Activated CD4-positive, alpha-beta T cell treated with anti-CD3 and anti-CD28 coated beads, Interleukin-2, amount 10 ng/mL, durations not matched to agents 7 days and 5 days (primary cell): ENCODE data around the gene CACNB4. TPM values are rescaled to one million over a fixed set of nuclear protein-coding genes. Genes with fewer than 3 reads are reported as not detected.
"Not testable (repeated sequence)": the region's sequence is repeated elsewhere in the genome, so short reads cannot be mapped to it uniquely, and the experiment has no call there.

Experiments used
- CTCF ChIA-PET: fragments of 350-600 bp; sonication (Branson Sonifier 250); formaldehyde crosslinking; loops from one replicate; lab custom pipeline; 2021; ENCODE audit warnings: antibody characterized with exemption; lab: Charles Lee
- POLR2A ChIA-PET: fragments of 350-600 bp; sonication (Branson Sonifier 250); formaldehyde crosslinking; loops from one replicate; lab custom pipeline; 2021; ENCODE audit warnings: antibody characterized with exemption; lab: Charles Lee
- DNase-seq: peaks from one replicate; pipeline ENCODE4 v3.0.0-alpha.2; 2020
- H3K27ac Mint-ChIP-seq: one replicate; pipeline ENCODE4 v1.8.0; 2021; ENCODE audit warnings: mild to moderate bottlenecking, moderate library complexity, mixed read lengths
- H3K27me3 Mint-ChIP-seq: one replicate; pipeline ENCODE4 v1.8.0; 2021; ENCODE audit warnings: mixed read lengths
- H3K36me3 Mint-ChIP-seq: one replicate; pipeline ENCODE4 v1.8.0; 2021; ENCODE audit warnings: low read depth, mixed read lengths
- H3K4me1 Mint-ChIP-seq: one replicate; pipeline ENCODE4 v1.8.0; 2021; ENCODE audit warnings: mixed read lengths
- H3K4me3 Mint-ChIP-seq: one replicate; pipeline ENCODE4 v1.8.0; 2021; ENCODE audit warnings: mild to moderate bottlenecking, moderate library complexity, mixed read lengths
- H3K9me3 Mint-ChIP-seq: one replicate; pipeline ENCODE4 v1.8.0; 2021; ENCODE audit warnings: mixed read lengths
- total RNA-seq, 2 experiments: library from RNA; stranded (reverse); gene quantifications; one replicate each; pipeline ENCODE4 v1.2.3, GENCODE V29; 2021

Gene CACNB4
- total RNA-seq, 2 experiments from 2014 or later, result 0.12 to 0.21 TPM

DNA sequence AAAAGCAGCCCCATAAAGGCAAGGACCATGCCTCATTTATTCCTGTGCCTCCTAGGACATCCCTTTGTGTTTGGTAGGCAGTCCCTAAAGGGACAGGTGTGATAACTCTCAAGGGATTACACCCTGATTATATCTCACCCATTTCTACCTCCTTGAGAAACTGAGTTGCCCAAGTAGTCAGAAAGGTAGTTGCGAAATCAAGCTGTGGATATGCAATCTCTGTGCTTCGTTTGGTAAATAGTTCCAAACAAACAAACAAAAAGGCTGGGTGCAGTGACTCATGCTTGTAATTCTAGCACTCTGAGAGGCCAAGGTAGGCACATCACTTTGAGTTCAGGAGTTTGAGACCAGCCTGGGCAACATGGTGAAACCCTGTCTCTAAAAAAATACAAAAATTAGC, 170.5 kb downstream of the CACNB4 start:
- CTCF ChIA-PET, result no interaction called here
- DNase-seq, result no peak
- POLR2A ChIA-PET, result no interaction called here
- Mint-ChIP-seq H3K4me1 (no peaks in the 10 kb centered on the region), H3K27ac (no peak overlapping the region), H3K27me3 (peaks cover 31% of the 10 kb centered on the region), H3K9me3 (no peaks in the 10 kb centered on the region), H3K4me3 (no peak overlapping the region), H3K36me3 (no peaks in the 10 kb centered on the region)

DNA sequence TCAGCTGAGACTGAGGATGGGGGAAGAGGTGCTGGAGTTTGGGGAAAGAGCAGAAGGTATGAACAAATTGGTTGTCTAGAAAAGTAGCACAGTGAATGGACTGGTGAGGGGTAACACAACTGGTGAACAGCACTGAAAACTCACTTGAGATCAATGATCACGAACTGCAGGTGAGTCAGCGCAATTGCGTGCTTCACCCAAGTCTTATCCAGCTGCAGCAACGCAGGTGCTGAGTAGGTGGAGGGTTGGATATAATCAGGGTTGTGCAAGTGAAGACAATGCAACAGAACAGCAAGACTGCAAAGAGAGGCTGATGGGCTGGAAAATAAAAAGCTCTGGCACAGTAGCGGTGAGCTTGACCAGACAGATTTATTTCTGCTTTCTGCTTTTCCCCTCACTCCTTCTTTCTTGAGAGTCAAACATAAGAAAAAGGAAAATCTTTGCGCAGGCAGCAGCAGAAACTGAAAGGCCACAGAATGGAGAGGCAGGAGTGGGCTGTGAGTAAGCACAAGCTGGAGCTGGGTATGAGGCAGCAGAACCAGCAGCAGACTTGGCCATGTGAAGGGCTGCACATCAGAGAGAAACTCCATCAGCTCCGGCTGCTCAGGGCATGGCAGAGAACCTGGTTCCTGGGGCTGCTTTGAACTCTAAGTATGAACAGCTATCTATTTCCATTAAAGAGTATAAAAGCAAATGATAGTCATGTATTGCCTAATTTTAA, 171.2 kb downstream of the CACNB4 start:
- no peak for DNase-seq
- POLR2A ChIA-PET, result no interaction called here
- Mint-ChIP-seq H3K27ac (no peak overlapping the region), H3K36me3 (no peaks in the 10 kb centered on the region), H3K4me3 (no peak overlapping the region), H3K9me3 (no peaks in the 10 kb centered on the region), H3K4me1 (no peaks in the 10 kb centered on the region), H3K27me3 (peaks cover 31% of the 10 kb centered on the region)
- CTCF ChIA-PET, result no interaction called here

DNA sequence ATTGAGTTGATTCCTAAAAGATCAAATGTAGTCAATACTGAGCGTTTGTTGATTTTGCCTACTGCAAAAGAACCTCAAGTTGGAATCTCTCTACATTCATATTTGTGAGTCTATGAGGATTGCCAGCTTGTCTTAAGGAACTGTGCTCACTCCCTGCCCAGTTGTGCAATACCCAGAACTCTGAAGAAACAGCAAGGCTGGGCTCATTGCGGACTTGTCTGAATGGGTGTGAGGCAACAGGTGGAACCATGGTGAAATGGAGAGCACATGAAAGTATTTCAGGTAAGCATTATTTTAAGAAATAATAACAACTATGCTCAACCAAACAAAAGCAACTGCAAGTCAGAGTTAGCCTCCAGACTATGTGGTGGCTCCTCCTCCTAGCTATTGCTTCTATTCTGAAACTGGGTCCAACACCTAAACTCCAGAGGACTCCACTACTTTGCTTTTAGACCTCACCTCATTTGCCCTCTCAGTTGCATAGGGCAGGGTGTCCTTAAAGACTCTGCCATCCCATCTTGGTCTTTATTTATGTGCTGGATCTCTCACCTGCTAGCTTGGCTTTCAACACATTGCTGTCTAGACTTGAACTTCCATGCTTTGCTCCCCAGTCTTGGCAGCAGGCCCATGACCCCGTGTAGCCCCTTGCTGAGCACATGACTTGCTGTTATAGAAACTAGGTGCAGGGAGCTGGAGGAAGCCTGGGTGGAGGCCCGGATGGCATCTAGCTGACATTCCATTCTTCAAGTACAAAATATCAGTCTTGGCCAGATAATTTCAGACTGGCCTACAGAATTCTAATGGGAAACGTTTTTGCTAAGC, 175.8 kb downstream of the CACNB4 start:
- H3K27ac Mint-ChIP-seq, result no peak overlapping the region
- POLR2A ChIA-PET, result no interaction called here
- DNase-seq, result no peak
- H3K4me3 Mint-ChIP-seq, result no peak overlapping the region
- H3K36me3 Mint-ChIP-seq, result no peaks in the 10 kb centered on the region
- no peaks in the 10 kb centered on the region for H3K4me1 Mint-ChIP-seq
- CTCF ChIA-PET, result no interaction called here
- H3K27me3 Mint-ChIP-seq, result peaks cover 14% of the 10 kb centered on the region
- peaks cover 2% of the 10 kb centered on the region for H3K9me3 Mint-ChIP-seq

DNA sequence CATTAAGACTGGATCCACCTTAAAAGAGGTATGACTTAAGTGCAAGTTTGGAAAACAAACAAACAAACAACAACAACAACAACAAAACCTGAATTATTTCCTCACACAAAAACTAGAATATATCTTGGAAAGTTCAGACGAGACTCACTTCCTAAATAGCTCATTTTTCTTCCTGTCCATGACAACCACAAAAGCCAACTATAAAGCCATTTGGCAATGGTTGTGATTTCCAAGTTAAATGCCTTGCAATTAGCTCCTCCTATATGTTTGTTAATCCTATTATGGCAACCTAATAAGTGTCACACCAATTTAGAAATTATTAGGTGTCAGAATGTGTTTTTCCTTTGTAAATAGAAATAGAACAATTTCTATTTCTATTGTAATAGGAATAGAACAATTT, 179.1 kb downstream of the CACNB4 start:
- Mint-ChIP-seq H3K9me3 (peaks cover 2% of the 10 kb centered on the region), H3K27me3 (no peaks in the 10 kb centered on the region), H3K4me1 (no peaks in the 10 kb centered on the region), H3K4me3 (no peak overlapping the region), H3K36me3 (no peaks in the 10 kb centered on the region), H3K27ac (no peak overlapping the region)
- ChIA-PET POLR2A (no interaction called here), CTCF (no interaction called here)
- DNase-seq, result no peak

DNA sequence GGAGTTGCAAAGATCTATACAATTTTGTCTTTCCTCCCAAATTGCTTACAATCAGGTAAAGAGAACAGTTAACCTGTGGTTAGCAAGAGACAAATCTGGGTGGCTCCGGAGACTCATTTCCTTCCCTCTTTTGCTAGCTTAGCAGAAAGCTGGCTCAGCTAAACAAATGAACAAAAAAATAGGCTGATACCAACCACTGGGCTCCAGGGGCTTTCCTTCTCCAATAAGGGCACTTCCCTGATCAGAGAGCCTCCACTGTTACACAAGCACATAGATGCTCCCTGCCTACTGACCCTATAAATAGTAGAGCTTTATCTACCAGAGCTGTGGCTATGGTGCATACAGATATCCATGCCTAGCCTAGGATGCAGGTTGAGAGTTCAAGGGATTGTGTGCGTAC, 180.5 kb downstream of the CACNB4 start:
- DNase-seq, result no peak
- Mint-ChIP-seq H3K36me3 (no peaks in the 10 kb centered on the region), H3K27ac (no peak overlapping the region), H3K4me1 (no peaks in the 10 kb centered on the region), H3K4me3 (no peak overlapping the region), H3K9me3 (peaks cover 2% of the 10 kb centered on the region), H3K27me3 (peaks cover 3% of the 10 kb centered on the region)
- POLR2A ChIA-PET, result no interaction called here
- CTCF ChIA-PET, result no interaction called here

DNA sequence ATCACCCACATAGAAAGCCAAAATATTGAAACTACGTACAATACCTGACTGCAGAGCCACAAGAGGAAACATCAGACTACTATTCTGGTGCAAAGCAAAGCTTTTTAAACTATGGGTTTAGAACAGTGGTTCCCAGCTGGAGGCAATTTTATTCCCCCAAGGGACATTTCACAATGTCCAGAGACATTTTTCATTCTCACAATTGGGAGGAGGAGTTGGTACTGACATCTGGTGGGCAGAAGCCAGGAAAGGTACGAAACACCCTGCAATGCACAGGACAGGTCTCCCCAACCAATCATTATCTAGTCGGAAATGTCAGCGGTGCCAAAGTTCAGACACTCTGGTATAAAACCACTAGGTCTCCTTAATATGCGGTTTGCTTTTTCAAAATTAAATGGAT, 182.2 kb downstream of the CACNB4 start:
- no peak overlapping the region for H3K4me3 Mint-ChIP-seq
- no peaks in the 10 kb centered on the region for H3K4me1 Mint-ChIP-seq
- peaks cover 10% of the 10 kb centered on the region for H3K27me3 Mint-ChIP-seq
- POLR2A ChIA-PET, result no interaction called here
- CTCF ChIA-PET, result interaction anchor here (1.3 kb wide), 1 partner anchor 9 kb away, joined by 3 read pairs; no protein-coding TSS in a partner anchor
- no peak overlapping the region for H3K27ac Mint-ChIP-seq
- no peak for DNase-seq
- no peaks in the 10 kb centered on the region for H3K9me3 Mint-ChIP-seq
- H3K36me3 Mint-ChIP-seq, result no peaks in the 10 kb centered on the region

DNA sequence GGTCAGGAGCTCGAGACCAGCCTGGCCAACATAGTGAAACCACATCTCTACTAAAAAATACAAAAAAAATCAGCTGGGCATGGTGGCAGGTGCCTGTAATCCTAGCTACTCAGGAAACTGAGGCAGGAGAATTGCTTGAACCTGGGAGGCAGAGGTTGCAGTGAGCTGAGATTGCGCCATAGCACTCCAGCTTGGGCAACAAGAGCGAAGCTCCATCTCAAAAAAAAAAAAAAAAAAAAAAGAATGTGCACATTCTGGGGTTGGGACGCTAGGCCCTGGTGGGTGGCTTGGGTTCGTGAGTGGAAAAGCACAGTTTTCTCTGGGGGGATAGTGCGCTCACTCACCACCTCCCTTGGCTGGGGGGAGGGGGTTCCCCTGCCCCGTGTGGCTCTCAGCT, 183.2 kb downstream of the CACNB4 start:
- CTCF ChIA-PET, result interaction anchor here (0.6 to 1.0 kb wide), 2 partner anchors 35 to 56 kb away, joined by 3 read pairs; no protein-coding TSS in a partner anchor
- peaks cover 14% of the 10 kb centered on the region for H3K27me3 Mint-ChIP-seq
- DNase-seq, POLR2A ChIA-PET, H3K36me3 Mint-ChIP-seq, H3K27ac Mint-ChIP-seq, H3K4me3 Mint-ChIP-seq, H3K4me1 Mint-ChIP-seq, H3K9me3 Mint-ChIP-seq: not testable (repeated sequence)

DNA sequence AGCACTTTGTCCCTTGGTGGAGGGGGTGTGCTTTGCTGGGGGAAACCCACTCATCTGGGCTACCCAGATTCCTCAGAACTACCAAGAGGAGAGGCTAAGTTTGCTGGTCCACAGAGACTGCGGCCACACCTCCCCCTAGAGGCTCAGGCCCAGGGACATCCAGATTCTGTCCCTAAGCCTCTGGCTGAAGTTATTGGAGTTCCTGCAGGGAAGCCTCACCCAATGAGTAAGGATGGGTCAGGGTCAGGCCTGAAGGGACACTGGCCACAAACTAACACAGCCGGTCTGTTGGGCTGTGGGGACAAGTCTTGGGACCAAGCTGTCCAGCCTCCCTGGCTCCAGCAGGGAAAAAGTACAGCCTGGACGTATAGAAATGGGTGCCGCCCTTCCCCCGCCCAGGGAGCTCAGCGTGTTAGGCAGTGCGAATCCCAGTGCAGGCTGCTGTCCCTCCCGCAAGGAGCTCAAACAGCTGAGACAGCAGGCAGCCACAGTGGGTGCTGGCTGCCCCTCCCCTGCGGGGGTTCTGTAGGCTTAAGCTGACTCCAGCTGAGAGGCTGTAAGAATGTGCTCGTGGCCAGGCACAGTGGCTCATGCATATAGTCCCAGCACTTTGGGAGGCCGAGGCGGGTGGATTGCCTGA, 183.7 kb downstream of the CACNB4 start:
- no peaks in the 10 kb centered on the region for H3K4me1 Mint-ChIP-seq
- peaks cover 3% of the 10 kb centered on the region for H3K9me3 Mint-ChIP-seq
- no peak for DNase-seq
- peaks cover 18% of the 10 kb centered on the region for H3K27me3 Mint-ChIP-seq
- H3K36me3 Mint-ChIP-seq, result no peaks in the 10 kb centered on the region
- H3K27ac Mint-ChIP-seq, result no peak overlapping the region
- ChIA-PET CTCF (interaction anchor here (0.6 to 1.0 kb wide), 2 partner anchors 34 to 57 kb away, joined by 3 read pairs; no protein-coding TSS in a partner anchor), POLR2A (no interaction called here)
- no peak overlapping the region for H3K4me3 Mint-ChIP-seq

DNA sequence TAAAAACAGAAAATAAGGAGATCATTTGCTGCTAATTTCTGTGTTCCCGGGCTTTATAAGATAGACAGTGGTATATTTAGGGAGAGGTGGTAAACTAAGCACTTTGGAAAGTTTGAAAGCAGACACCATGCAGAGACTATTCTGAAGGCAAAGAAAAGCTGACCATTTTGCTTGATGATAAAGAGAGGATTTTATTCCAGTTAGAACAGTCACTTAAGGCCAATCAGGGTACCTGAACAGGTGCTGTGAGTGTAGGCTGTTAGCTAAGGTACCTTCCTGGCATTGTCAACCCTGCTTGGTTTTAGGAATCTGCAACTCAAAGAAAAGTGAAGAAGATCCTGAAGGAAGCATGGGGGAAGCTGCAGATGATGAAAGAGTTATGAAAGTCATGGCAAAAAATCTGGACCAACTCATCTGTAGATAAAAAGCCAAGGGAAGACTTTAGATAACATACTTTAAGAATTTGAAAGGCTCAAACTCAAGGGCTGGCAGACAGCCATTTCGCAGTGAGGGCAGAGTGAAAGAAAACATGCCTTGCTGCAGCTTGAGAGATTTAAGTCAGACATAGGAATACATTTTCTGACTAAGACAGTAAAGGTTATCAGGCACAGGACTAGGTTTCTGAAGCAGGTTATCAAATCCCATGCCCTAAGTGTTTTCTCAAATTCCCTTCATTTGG, 190.5 kb downstream of the CACNB4 start:
- no peaks in the 10 kb centered on the region for H3K4me1 Mint-ChIP-seq
- CTCF ChIA-PET, result interaction anchor here (1.1 kb wide), 1 partner anchor 9 kb away, joined by 3 read pairs; no protein-coding TSS in a partner anchor
- DNase-seq, result no peak
- no peak overlapping the region for H3K27ac Mint-ChIP-seq
- no peaks in the 10 kb centered on the region for H3K36me3 Mint-ChIP-seq
- peaks cover 5% of the 10 kb centered on the region for H3K9me3 Mint-ChIP-seq
- H3K27me3 Mint-ChIP-seq, result peaks cover 17% of the 10 kb centered on the region
- POLR2A ChIA-PET, result no interaction called here
- no peak overlapping the region for H3K4me3 Mint-ChIP-seq

DNA sequence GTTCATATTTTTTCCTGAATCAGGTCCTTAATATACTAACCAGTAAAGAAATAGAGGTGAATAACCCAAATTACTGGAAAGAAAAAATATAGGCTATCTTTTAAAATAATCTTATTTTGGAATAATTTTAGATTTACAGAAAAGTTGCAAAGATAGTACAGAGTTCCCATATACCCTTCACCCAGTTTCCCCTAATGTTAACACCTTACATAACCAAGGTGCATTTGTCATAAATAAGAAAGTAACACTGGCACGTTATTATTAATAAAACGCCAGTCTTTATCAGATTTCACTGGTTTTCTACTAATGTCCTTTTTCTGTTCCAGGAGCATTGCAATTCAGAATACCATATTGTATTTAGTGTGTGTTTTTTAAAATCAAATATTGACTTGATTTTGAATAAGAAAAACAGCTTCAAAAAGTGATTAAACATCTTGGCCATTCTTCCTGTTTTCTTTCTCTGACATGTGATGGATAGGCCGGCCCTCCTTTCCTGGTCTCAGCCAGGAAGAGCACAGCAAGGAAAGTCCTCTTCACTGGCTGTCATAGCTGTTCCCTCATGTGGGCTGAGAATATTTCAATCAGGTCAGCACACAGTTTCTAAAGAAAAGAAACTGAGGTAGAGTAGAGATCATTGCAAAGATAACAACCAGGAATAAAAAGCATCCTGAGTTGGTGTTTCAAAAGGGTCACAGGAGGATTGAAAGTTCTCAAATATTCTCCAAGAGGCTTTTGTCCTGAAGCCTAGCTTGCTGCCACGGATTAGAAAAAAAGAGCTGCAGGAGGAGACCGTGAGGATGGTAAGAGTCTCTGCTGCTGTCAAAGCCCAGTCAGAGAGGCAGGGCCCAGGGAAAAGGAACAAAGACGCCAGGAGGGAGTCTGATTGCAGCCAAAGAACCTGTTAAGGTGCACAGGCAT, 191.3 kb downstream of the CACNB4 start:
- POLR2A ChIA-PET, result interaction anchor here (0.6 kb wide), 1 partner anchor 677 kb away, joined by 3 read pairs; no protein-coding TSS in a partner anchor
- no peak for DNase-seq
- no peaks in the 10 kb centered on the region for H3K4me1 Mint-ChIP-seq
- peaks cover 17% of the 10 kb centered on the region for H3K27me3 Mint-ChIP-seq
- no peak overlapping the region for H3K27ac Mint-ChIP-seq
- H3K36me3 Mint-ChIP-seq, result no peaks in the 10 kb centered on the region
- H3K4me3 Mint-ChIP-seq, result no peak overlapping the region
- H3K9me3 Mint-ChIP-seq, result peaks cover 5% of the 10 kb centered on the region
- CTCF ChIA-PET, result interaction anchor here (1.1 kb wide), 1 partner anchor 9 kb away, joined by 3 read pairs; no protein-coding TSS in a partner anchor

DNA sequence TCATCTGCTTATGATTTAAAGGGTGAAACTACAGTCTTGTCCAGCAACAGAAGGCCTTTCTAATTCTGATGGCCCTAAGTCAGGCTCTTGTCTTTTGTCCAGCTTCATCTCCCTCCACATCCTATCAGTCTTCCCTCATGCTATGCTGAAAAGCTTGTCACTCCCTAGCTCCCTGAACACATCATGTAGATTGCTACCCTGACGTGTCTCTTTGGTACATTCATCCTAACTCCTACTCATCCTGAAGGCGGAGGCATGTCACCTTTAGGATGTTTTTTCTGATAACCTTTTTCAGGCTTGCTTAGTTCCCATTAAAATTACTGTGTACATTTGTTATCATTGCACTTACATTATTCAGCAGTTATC, 192.2 kb downstream of the CACNB4 start:
- H3K4me1 Mint-ChIP-seq, result no peaks in the 10 kb centered on the region
- ChIA-PET CTCF (no interaction called here), POLR2A (no interaction called here)
- H3K9me3 Mint-ChIP-seq, result peaks cover 5% of the 10 kb centered on the region
- peaks cover 10% of the 10 kb centered on the region for H3K27me3 Mint-ChIP-seq
- H3K36me3 Mint-ChIP-seq, result no peaks in the 10 kb centered on the region
- H3K4me3 Mint-ChIP-seq, result no peak overlapping the region
- no peak overlapping the region for H3K27ac Mint-ChIP-seq
- no peak for DNase-seq
